DOHH2 (cell line): ENCODE results near the gene CETP.

Experiments
- H3F3A ChIP-seq: fragments of 200-600 bp; sonication (generic), shearing (Covaris generic); 2 replicates; pipeline ENCODE4 v1.6.0; 2016; ENCODE audit warnings: antibody characterized with exemption, mild to moderate bottlenecking; ENCODE audit not compliant: control insufficient read depth, insufficient read depth
- H3K27ac ChIP-seq: fragments of 200-600 bp; sonication (generic); 2 replicates; pipeline ENCODE4 v1.5.1; 2014; ENCODE audit warnings: low read depth, mild to moderate bottlenecking, low read length, moderate library complexity
- H3K27me3 ChIP-seq: fragments of 200-600 bp; sonication (generic); 2 replicates; pipeline ENCODE4 v1.6.1; 2014; ENCODE audit warnings: mild to moderate bottlenecking, low read length, mixed read lengths; ENCODE audit not compliant: control insufficient read depth
- H3K36me3 ChIP-seq: fragments of 200-600 bp; sonication (generic); 2 replicates; pipeline ENCODE4 v1.6.1; 2014; ENCODE audit warnings: mild to moderate bottlenecking, low read length, moderate library complexity, mixed read lengths; ENCODE audit not compliant: control insufficient read depth
- H3K4me1 ChIP-seq: fragments of 200-600 bp; sonication (generic); 2 replicates; pipeline ENCODE4 v1.6.1; 2014; ENCODE audit warnings: mild to moderate bottlenecking, low read length, mixed read lengths; ENCODE audit not compliant: control insufficient read depth
- H3K4me2 ChIP-seq: fragments of 200-600 bp; sonication (generic); 2 replicates; pipeline ENCODE4 v1.6.0; 2014; ENCODE audit warnings: mild to moderate bottlenecking, low read length, moderate library complexity
- H3K4me3 ChIP-seq: fragments of 200-600 bp; sonication (generic); 2 replicates; pipeline ENCODE4 v1.5.1; 2014; ENCODE audit warnings: mild to moderate bottlenecking, low read length, mixed read lengths
- H3K79me2 ChIP-seq: fragments of 200-600 bp; sonication (generic); 2 replicates; pipeline ENCODE4 v1.6.1; 2014; ENCODE audit warnings: mild to moderate bottlenecking, low read length, mixed read lengths; ENCODE audit not compliant: control insufficient read depth
- H3K9me2 ChIP-seq: fragments of 200-600 bp; sonication (generic); replicated peaks from 2 replicates; pipeline ENCODE4 v1.6.1; 2014; ENCODE audit warnings: mild to moderate bottlenecking, low read length, mixed read lengths; ENCODE audit not compliant: control insufficient read depth
- H3K9me3 ChIP-seq: fragments of 200-600 bp; sonication (generic); 2 replicates; pipeline ENCODE4 v1.6.1; 2014; ENCODE audit warnings: antibody characterized with exemption, low read length, mixed read lengths; ENCODE audit not compliant: control insufficient read depth, insufficient read depth
- H4K20me1 ChIP-seq: fragments of 200-600 bp; sonication (generic); 2 replicates; pipeline ENCODE4 v1.6.0; 2014; ENCODE audit warnings: low read depth, mild to moderate bottlenecking, antibody characterized with exemption, low read length, moderate library complexity; ENCODE audit not compliant: control insufficient read depth, insufficient read depth
- CTCF ChIP-seq: fragments of 200-600 bp; sonication (generic); IDR thresholded peaks from one replicate; pipeline ENCODE4 v1.5.1; 2014; ENCODE audit warnings: antibody characterized with exemption, mild to moderate bottlenecking, low read depth, low read length; ENCODE audit not compliant: poor library complexity, severe bottlenecking
- EZH2phosphoT487 ChIP-seq: fragments of 200-600 bp; sonication (generic); IDR thresholded peaks from 2 replicates; pipeline ENCODE4 v1.6.1; 2017; ENCODE audit warnings: borderline replicate concordance, mild to moderate bottlenecking, antibody characterized with exemption, low read length, moderate library complexity, mixed read lengths

CETP gene

DNA sequence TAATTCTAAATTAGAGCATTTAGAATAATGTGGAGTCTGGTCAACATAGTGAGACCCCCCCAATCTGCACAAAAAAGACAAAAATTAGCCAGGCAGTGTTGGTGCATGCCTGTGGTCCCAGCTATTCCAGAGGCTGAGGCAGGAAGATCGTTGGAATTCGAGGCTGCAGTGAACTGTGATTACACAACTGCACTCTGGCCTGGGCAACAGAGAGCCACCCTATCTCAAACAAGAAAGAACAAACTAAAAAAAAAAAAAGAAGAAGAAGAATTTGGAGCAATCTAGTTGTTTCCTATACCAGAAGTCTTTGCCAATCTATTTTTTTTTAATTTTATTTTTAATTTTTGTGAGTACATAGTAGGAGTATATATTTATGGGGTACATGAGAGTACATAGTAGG lies 6.0 kb downstream of the CETP start:
- Histone ChIP-seq H3K79me2 (no peaks in the 10 kb centered on the region), H3K27me3 (no peaks in the 10 kb centered on the region), H4K20me1 (no peaks in the 10 kb centered on the region), H3K9me2 (no peaks in the 10 kb centered on the region), H3K4me3 (no peak overlapping the region), H3K4me2 (no peak overlapping the region), H3F3A (no peaks in the 10 kb centered on the region; the same call in 1 of the 2 replicates), H3K4me1 (peaks cover 46% of the 10 kb centered on the region), H3K36me3 (no peaks in the 10 kb centered on the region), H3K27ac (no peak overlapping the region), H3K9me3 (no peaks in the 10 kb centered on the region)
- TF ChIP-seq EZH2phosphoT487 (no peak), CTCF (no peak)

DNA sequence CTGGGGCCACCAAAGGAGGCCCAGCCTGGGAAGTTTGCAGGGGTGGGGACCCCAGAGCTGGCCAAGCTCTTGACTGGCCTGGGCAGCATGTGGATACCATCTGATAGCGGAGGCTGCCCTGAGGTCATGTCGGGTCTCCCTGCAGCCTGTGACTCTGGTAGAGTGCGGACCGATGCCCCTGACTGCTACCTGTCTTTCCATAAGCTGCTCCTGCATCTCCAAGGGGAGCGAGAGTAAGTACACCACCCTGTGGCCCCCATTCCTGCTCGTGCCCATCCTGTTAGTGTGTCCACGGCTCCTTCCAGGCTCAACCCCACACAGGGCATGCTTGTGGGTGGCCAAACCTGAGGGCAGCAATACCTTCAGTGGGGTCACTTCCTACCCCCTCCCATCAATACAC lies 8.0 kb downstream of the CETP start:
- Histone ChIP-seq H3K27ac (no peak overlapping the region), H3K9me2 (no peaks in the 10 kb centered on the region), H3K4me1 (peaks cover 60% of the 10 kb centered on the region), H3K4me3 (no peak overlapping the region), H4K20me1 (no peaks in the 10 kb centered on the region), H3K36me3 (no peaks in the 10 kb centered on the region), H3K9me3 (no peaks in the 10 kb centered on the region), H3K27me3 (no peaks in the 10 kb centered on the region), H3F3A (no peaks in the 10 kb centered on the region; the same call in 1 of the 2 replicates), H3K79me2 (no peaks in the 10 kb centered on the region), H3K4me2 (no peak overlapping the region)
- no peak for TF ChIP-seq EZH2phosphoT487
- no peak for TF ChIP-seq CTCF

DNA sequence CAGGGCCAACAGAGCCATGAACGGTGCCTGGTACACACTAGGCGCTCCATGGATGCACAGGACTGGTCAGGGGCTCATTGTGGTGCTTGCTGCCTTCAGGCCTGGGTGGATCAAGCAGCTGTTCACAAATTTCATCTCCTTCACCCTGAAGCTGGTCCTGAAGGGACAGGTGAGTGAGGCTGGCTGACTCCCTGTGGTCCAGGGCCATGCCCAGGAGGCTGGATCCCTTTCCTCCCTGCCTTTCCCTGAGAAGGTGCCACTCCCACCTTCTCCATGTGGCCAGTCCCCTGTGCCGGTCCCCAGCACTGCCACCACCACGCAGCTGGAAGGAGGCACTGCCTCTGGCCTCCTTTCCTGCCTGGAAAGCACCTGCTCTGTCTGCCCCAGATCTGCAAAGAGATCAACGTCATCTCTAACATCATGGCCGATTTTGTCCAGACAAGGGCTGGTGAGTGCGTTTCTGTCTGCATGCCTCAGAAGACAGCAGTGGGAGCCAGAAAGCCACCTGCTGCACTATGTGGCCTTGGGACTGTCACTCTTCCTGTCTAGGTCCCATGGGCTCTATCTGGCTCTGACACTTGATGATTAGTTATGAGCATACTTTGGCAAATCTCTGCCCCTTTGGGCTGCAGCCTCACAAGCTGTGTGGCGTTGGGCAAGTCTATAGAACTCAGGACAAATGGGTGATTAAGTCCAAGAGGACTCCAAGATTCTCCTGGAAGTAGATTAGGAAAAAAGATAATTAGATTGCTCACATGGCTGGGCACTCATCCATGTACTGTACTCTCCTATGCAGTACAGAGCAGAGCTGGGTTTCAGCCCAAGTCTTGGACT lies 9.4 kb downstream of the CETP start:
- peaks cover 51% of the 10 kb centered on the region for H3K4me1 ChIP-seq
- H3K4me3 ChIP-seq = peak overlapping the region; percentile 25
- no peaks in the 10 kb centered on the region for H3K9me3 ChIP-seq
- no peaks in the 10 kb centered on the region for H3K27me3 ChIP-seq
- H3K79me2 ChIP-seq = no peaks in the 10 kb centered on the region
- H3K27ac ChIP-seq = peak overlapping the region; percentile 23; the same call in 1 of the 2 replicates
- H3F3A ChIP-seq = peaks cover 1% of the 10 kb centered on the region; the same call in 1 of the 2 replicates
- H3K36me3 ChIP-seq = no peaks in the 10 kb centered on the region
- H3K4me2 ChIP-seq = peak overlapping the region; percentile 52
- TF ChIP-seq EZH2phosphoT487 (no peak), CTCF (no peak)
- no peaks in the 10 kb centered on the region for H4K20me1 ChIP-seq
- no peaks in the 10 kb centered on the region for H3K9me2 ChIP-seq
